SH-SY5Y (cell line): ENCODE measurements around the gene PCDHGC5.

Experiments used
- GATA2 ChIP-seq: IDR thresholded peaks from 2 replicates; pipeline ENCODE4 v1.6.1; 2011; ENCODE audit warnings: mild to moderate bottlenecking, low read depth, low read length
- GATA3 ChIP-seq: IDR thresholded peaks from 2 replicates; pipeline ENCODE4 v1.6.1; 2011; ENCODE audit warnings: low read depth, mild to moderate bottlenecking, low read length, moderate library complexity

Gene PCDHGC5

GRCh38 chr5:141513627-141514329 lies 24.9 kb downstream of the PCDHGC5 start:
- TF ChIP-seq GATA3 (no peak), GATA2 (peak; percentile 10; the same call in 1 of the 2 replicates)

GRCh38 chr5:141514330-141515133 lies 25.7 kb downstream of the PCDHGC5 start:
- TF ChIP-seq GATA2: no peak
- no peak for TF ChIP-seq GATA3

GRCh38 chr5:141515141-141515540 lies 26.3 kb downstream of the PCDHGC5 start:
- TF ChIP-seq GATA2 (no peak), GATA3 (no peak)

DNA sequence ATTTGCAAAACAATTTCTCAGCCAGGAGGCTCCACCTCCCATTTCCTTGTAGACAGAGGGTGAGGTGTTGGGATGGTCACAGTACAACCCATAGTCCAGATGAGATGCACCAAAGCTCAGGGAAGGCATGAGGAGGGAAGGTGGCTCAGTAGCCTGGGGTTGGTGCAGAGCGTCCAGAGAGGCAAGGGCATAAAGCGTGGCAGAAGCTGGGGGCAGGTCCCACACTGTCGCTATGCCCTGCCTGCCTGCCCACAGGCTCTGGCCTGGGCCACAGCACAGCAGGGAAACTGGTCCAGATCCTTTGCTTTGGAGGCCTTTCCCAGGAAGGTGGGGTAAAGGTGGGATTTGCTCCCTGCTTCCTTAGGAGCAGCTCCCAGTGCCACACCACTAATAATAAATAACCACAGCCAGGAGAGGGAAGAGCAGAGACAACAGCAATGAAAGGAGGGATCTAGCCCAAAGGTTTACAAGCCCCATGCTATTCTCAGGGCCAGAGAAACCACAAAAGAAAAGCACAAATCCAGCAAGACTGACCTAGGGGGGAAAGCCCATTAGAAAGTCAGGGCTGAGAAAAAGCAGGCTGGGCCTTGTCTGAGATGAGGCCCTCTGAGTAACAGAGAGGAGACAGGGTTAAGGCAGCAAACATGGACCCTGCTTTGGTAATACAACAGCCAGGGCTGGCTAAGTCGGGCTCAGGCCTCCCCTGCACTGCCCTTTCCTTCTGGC lies 27.2 kb downstream of the PCDHGC5 start:
- TF ChIP-seq GATA2 (no peak), GATA3 (no peak)

DNA sequence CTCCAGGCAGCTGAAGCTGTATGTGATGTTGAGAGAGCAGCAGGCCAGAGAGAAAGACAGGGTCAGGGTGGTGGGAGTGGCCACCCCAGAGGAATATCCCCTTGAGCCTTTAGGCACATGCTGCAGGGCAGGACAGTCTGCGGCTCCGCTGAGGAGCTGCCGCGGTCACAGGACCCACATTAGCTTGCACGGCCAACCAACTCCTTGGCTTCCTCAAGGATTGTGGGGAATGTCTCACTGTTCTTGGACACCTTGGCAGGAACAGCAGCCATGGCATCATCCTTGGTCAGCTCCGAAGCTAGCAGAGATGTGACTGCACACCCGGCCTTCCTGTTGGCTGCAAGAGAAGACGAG lies 27.8 kb downstream of the PCDHGC5 start:
- TF ChIP-seq GATA2 (no peak), GATA3 (no peak)

DNA sequence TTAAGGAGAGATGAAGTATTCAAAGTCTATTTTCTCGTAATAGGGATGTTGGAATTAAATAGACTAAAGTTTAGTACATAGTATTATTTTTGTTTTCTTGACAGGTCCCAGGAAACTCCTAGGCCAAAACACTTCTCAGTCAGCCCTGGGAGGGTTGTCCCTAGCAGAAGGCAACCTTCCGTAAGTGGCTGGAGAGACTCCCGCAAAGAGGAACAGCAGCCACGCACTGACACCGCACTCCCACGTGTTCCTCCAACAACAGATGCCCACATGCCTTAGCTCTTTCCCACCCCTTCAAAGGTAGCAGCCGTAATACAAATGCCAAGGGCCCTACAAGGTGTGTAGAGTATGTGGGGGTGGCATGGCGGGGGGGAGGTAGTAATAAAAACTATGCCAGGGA lies 28.4 kb downstream of the PCDHGC5 start:
- TF ChIP-seq GATA2: no peak
- no peak for TF ChIP-seq GATA3

DNA sequence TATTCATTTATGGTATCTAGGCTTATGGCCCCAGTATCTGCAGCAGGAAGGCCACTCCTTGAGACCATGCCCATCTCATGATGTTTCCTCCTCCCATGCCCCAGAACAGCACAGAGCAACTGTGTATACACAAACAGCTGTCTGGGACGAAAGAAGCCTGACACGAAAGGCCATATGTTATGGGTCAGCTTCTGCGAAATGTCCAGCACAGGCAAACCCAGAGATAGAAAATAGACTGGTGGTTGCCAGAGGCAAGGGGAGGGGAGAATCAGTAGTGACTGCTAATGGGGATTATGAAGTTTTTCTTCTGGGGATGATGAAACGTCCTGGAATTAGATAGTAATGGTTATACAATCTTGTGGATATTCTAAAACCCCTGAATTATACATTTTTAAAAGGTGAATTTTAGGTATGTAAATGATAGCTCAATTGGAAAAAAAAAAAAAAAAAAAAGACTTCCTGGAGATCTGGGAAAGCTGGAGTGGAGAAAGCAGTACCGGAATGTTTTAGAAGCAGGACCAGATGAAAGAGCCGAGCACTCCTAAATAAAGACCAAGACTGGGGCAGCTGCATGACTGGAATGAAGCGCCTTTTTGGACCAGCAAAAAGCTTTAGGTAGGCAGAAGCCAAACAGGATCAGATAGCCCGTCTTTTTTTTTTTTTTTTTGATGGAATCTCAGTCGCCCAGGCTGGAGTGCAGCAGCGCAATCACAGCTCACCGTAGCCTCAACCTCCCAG lies 29.2 kb downstream of the PCDHGC5 start:
- TF ChIP-seq GATA2: peak; percentile 44
- TF ChIP-seq GATA3: no peak

DNA sequence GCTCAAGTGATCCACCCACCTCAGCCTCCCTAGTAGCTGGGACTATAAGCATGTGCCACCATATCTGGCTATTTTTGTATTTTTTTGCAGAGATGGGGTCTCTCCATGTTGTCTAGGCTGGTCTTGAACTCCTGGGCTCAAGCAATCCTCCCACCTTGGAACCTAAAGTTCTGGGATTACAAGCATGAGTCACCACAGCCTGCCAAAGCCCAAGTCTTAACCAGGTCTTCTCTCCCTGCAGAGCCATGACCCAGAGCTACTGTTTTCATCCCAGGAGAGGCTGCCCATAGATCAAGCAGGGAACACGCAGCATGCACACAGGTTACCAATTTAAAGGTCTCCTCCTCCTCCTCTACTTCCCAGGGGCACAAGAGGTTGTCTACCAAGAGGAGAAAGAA lies 29.7 kb downstream of the PCDHGC5 start:
- TF ChIP-seq GATA2 (no peak; the same call in 1 of the 2 replicates), GATA3 (no peak)

- TF ChIP-seq GATA3 (no peak), GATA2 (no peak)
Observed at GRCh38 chr5:141519605-141520565, 31.0 kb downstream of the PCDHGC5 start.

DNA sequence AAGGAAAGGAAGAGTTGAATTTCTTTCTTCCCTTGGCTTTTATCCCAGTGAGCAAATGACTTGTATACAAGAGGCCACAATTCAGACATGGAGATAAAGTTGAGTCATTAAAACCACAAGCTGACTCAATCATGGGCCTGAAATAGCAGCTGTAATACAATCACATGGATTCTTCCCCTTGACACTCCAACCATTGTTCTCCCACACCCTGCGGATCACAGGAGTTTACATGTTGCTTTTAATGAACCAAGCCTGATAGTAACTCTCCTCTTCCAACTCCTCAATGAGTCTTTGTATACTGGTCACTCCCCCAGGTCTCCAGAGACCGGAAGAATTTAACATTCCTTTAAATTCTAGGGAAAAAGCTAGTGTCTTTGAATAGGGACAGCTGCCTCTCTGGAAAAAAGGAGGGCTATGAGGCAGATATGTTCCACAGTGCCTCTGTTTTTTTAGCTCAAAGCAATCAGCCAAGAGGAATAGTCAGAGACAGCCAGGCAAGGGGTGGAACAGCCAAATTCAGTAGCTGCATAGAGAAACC lies 32.4 kb downstream of the PCDHGC5 start:
- no peak for TF ChIP-seq GATA2

GRCh38 chr5:141522301-141522700 lies 33.4 kb downstream of the PCDHGC5 start:
- TF ChIP-seq GATA2 (no peak), GATA3 (no peak)

DNA sequence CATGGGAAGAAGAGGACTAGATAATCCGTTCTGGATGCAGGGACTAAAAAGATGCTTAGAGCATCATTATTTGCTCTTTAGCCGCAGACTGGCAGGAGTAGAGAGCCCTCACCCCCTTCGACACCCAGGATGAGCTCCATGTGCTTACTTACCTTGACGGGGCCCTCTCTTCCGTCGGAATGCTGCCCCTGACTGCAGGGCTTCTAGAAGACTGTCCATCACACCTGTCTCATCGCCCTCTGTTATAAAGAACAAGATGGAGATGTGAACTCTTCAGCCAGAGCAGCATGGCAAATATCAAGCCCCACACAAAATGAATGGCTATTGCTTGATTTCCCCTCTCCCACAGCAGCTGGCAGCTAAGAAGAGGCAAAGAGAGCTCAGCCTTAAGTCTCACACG lies 35.1 kb downstream of the PCDHGC5 start:
- no peak for TF ChIP-seq GATA2
- TF ChIP-seq GATA3: no peak
